ENCODE results near the gene YY2.

DNA sequence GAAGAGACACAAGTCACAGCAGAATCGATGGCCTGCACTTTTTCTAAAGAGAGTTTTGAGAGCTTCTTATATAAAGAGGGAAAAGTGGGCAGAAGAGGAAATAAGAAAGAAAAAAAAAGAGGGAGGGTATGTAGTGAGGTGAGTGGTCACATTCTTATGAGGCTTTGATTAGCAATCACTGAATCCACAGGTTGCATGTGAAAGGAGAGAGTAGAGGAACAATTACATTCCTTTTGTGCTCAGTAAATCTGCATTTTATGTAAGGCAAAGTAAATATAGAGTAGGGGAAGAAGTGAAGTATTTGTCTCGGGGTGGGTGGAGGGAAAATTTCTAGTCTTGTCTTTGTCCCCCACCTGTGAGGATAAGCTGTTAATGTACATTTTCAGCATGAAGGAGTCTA, 43.2 kb upstream of the YY2 start:
- no peak for TF ChIP-seq ZNF644 (tag; IDR thresholded peaks at IDR 0.05; ENCODE audit: low read depth)
- no peak for TF ChIP-seq SETDB1 (IDR thresholded peaks at IDR 0.05; ENCODE audit: low read length)
- no peak for TF ChIP-seq PML (IDR thresholded peaks at IDR 0.05; ENCODE audit: low read length)

Data from K562 (cell line).